GM19239 (cell line): Measurements from ENCODE around the gene MCAT.

Experiments
- DNase-seq: peaks from one replicate; pipeline ENCODE4 v3.0.0; 2011; ENCODE audit warnings: low spot score; ENCODE audit not compliant: insufficient read length
- FAIRE-seq: peaks from 2 replicates; lab custom pipeline; 2011; peaks lifted over from hg19 to GRCh38; lab: Jason Lieb, UNC

MCAT gene

GRCh38 chr22:43173976-43174720 lies 30.9 kb upstream of the MCAT start:
- DNase-seq: no peak
- FAIRE-seq: no peak

- DNase-seq: no peak
- FAIRE-seq: no peak
These were observed 30.4 kb upstream of the MCAT start for GRCh38 chr22:43173566-43173965.

GRCh38 chr22:43172191-43172590 lies 29.0 kb upstream of the MCAT start:
- DNase-seq (no peak), FAIRE-seq (no peak)

GRCh38 chr22:43171607-43172006 lies 28.4 kb upstream of the MCAT start:
- DNase-seq (no peak), FAIRE-seq (no peak)

GRCh38 chr22:43171019-43171491 lies 27.9 kb upstream of the MCAT start:
- DNase-seq (no peak), FAIRE-seq (no peak)

- FAIRE-seq (no peak), DNase-seq (no peak)
These were observed 26.9 kb upstream of the MCAT start for GRCh38 chr22:43170131-43170480.

- no peak for FAIRE-seq
- DNase-seq: no peak
These were observed 26.3 kb upstream of the MCAT start for GRCh38 chr22:43169310-43170130.

GRCh38 chr22:43168471-43169309 lies 25.5 kb upstream of the MCAT start:
- no peak for FAIRE-seq
- no peak for DNase-seq

GRCh38 chr22:43167001-43167589 lies 23.9 kb upstream of the MCAT start:
- FAIRE-seq: no peak
- DNase-seq: no peak

GRCh38 chr22:43166132-43166930 lies 23.1 kb upstream of the MCAT start:
- no peak for DNase-seq
- no peak for FAIRE-seq

GRCh38 chr22:43164636-43165035 lies 21.4 kb upstream of the MCAT start:
- FAIRE-seq (no peak), DNase-seq (no peak)

- FAIRE-seq (no peak), DNase-seq (no peak)
These were observed 20.1 kb upstream of the MCAT start for GRCh38 chr22:43163241-43163795.

- FAIRE-seq (no peak), DNase-seq (no peak)
These were observed 19.4 kb upstream of the MCAT start for GRCh38 chr22:43162412-43163150.

GRCh38 chr22:43160497-43161126 lies 17.4 kb upstream of the MCAT start:
- FAIRE-seq (no peak), DNase-seq (no peak)

- FAIRE-seq (no peak), DNase-seq (no peak)
These were observed 16.4 kb upstream of the MCAT start for GRCh38 chr22:43159484-43160178.

- DNase-seq (no peak), FAIRE-seq (no peak)
These were observed 15.7 kb upstream of the MCAT start for GRCh38 chr22:43158778-43159483.
